ENCODE results near the gene BCAM. TPM values are rescaled to one million over a fixed set of nuclear protein-coding genes. Genes with fewer than 3 reads are reported as not detected.

The BCAM gene
- total and polyA plus RNA-seq, 10 donors: 4.9 to 64.8 (median 55.3) TPM

DNA sequence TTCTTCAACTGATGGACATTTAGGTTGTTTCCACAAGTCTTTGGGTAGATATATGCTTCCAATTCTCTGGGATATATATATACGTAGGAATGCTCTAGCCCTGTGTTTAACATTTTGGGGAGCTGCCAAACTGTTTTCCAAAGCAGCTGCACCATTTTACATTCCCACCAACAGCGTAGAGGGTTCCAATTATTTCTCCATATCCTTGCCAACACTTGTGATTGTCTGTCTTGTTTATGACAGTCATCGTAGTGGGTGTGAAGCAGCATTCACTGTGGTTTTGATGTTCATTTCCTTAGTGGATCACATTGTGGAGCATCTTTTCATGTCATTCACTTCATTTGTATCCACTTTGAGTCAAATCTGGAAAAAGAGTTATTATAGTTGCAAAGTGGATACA, 35.9 kb upstream of the BCAM start:
- no peak for TF ChIP-seq POLR2A (IDR thresholded peaks at IDR 0.05)
- no peak for TF ChIP-seq POLR2AphosphoS5 (IDR thresholded peaks at IDR 0.05)
- TF ChIP-seq, protein P1, sequence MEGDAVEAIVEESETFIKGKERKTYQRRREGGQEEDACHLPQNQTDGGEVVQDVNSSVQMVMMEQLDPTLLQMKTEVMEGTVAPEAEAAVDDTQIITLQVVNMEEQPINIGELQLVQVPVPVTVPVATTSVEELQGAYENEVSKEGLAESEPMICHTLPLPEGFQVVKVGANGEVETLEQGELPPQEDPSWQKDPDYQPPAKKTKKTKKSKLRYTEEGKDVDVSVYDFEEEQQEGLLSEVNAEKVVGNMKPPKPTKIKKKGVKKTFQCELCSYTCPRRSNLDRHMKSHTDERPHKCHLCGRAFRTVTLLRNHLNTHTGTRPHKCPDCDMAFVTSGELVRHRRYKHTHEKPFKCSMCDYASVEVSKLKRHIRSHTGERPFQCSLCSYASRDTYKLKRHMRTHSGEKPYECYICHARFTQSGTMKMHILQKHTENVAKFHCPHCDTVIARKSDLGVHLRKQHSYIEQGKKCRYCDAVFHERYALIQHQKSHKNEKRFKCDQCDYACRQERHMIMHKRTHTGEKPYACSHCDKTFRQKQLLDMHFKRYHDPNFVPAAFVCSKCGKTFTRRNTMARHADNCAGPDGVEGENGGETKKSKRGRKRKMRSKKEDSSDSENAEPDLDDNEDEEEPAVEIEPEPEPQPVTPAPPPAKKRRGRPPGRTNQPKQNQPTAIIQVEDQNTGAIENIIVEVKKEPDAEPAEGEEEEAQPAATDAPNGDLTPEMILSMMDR (IDR thresholded peaks at IDR 0.05 in 8 of 11, conservative IDR thresholded peaks at IDR 0.05 in 3 of 11): no peak
- no peak for DNase-seq
- peaks cover 0 to 6% (median 4%) of the 10 kb centered on the region in 7 donors for H3K27me3 ChIP-seq (replicated peaks in 1 of 7)
- intact Hi-C loops (cut with DNase I; ENCODE audit: low total_unique reads): no loop called here
- 70 to 75% (median 72%) methylated on average over 3 of the region's 3 CpGs for WGBS, 5 donors
- no peak overlapping the region for H3K27ac ChIP-seq
- peaks cover 0 to 35% (median 23%) of the 10 kb centered on the region in 6 donors for H3K4me1 ChIP-seq
- no peaks in the 10 kb centered on the region for H3K36me3 ChIP-seq
- H3K4me3 ChIP-seq: no peak overlapping the region
- H3K9me3 ChIP-seq: peaks cover 0 to 7% (median 0%) of the 10 kb centered on the region in 8 donors

DNA sequence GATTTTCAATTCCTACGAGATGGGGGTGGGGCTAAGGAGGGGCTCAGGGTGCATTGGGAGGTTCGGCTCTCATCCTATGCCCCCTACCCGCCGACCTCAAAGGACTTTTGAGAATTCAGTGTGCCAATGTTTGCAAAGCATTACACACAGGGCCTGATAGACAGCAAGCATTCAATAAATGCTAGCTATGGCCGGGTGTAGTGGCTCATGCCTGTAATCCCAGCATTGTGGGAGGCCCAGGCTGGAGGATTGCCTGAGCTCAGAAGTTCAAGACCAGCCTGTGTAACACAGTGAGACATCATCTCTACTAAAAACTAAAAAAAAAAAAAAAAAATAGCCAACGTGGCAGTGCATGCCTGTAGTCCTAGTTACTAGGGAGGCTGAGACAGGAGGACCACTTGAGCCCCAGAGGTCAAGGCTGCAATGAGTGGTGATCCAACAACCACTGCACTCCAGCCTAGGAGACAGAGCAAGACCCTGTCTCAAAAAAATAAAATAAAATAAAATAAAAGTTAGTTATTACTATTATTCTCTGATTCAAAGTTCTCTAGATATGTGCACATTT, 33.1 kb upstream of the BCAM start:
- TF ChIP-seq, protein P1 (IDR thresholded peaks at IDR 0.05 in 8 of 11, conservative IDR thresholded peaks at IDR 0.05 in 3 of 11): no peak
- TF ChIP-seq POLR2AphosphoS5 (IDR thresholded peaks at IDR 0.05): no peak
- TF ChIP-seq POLR2A (IDR thresholded peaks at IDR 0.05): no peak
- peaks cover 0 to 19% (median 6%) of the 10 kb centered on the region in 7 donors for H3K27me3 ChIP-seq (replicated peaks in 1 of 7)
- H3K36me3 ChIP-seq: no peaks in the 10 kb centered on the region
- no peak overlapping the region for H3K27ac ChIP-seq
- H3K4me3 ChIP-seq: no peak overlapping the region
- peaks cover 0 to 11% (median 6%) of the 10 kb centered on the region in 6 donors for H3K4me1 ChIP-seq
- 79 to 93% (median 85%) methylated on average over 6 of the region's 6 CpGs for WGBS, 5 donors
- intact Hi-C loops (cut with DNase I; ENCODE audit: low total_unique reads): no loop called here
- no peak for DNase-seq
- H3K9me3 ChIP-seq: no peaks in the 10 kb centered on the region

DNA sequence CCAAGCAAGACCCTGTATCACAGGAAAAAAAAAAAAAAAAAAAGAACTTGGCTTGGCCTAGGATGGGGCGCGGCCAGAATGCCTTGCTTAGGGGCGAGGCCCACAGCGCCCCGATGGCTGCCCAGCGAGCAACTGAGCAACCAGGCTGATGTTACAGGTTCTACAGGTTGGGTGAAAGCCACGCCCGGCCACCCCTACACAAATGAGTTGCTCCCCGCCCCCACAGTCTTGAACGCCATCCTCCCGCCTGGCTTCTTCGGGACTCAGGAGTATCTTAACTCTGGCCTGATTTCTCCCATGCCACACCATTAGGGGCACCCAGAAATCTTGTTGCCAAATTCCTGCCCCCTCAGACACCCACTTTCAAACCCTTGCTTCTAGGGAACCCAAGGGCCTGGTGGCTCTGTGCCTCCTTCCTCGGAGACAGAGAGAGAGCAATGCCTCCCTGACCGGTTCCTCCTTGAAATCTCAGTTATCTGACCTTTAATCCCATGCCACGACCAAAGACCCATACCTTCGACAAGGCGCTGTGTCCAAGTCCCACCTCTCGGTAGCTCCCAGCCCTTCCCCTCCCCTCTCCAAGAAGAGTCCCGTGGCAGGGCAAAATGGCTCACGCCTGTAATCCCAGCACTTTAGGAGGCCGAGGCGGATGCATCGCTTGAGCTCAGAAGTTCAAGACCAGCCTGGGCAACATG, 32.4 kb upstream of the BCAM start:
- H3K36me3 ChIP-seq: no peaks in the 10 kb centered on the region
- peaks cover 0 to 22% (median 6%) of the 10 kb centered on the region in 7 donors for H3K27me3 ChIP-seq (replicated peaks in 1 of 7)
- no peak overlapping the region for H3K4me3 ChIP-seq
- 90 to 97% (median 94%) methylated on average over 23 of the region's 23 CpGs for WGBS, 5 donors
- intact Hi-C loops (cut with DNase I; ENCODE audit: low total_unique reads): no loop called here
- no peaks in the 10 kb centered on the region for H3K9me3 ChIP-seq
- TF ChIP-seq, protein P1 (IDR thresholded peaks at IDR 0.05 in 8 of 11, conservative IDR thresholded peaks at IDR 0.05 in 3 of 11): no peak
- no peak for TF ChIP-seq POLR2A (IDR thresholded peaks at IDR 0.05)
- no peak for TF ChIP-seq POLR2AphosphoS5 (IDR thresholded peaks at IDR 0.05)
- no peak overlapping the region for H3K27ac ChIP-seq
- no peak for DNase-seq
- peaks cover 0 to 7% (median 3%) of the 10 kb centered on the region in 6 donors for H3K4me1 ChIP-seq

DNA sequence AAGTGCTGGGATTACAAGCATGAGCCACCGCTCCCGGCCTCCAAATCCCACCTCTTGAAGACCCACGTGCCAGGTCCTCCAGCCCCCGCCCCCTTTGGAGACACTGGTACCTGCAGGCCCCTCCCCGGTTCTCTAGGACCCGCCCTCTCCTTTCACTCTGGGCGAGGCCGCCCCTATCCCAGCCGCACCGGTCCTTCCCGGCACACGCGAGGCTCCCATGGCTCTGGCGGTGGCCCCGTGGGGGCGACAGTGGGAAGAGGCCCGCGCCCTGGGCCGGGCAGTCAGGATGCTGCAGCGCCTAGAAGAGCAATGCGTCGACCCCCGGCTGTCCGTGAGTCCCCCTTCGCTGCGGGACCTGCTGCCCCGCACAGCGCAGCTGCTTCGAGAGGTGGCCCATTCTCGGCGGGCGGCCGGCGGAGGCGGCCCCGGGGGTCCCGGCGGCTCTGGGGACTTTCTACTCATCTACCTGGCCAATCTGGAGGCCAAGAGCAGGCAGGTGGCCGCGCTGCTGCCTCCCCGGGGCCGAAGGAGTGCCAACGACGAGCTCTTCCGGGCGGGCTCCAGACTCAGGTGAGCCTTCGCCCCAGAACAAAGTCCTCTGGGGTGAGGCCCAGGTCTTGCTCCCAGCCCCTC, 31.1 kb upstream of the BCAM start, which contains the start of gene CBLC:
Gene CBLC, plus strand, starts transcription at position 176 of the 633 bp plus-strand sequence. Its CDS starts 42 bp downstream, at position 218.
- H3K9me3 ChIP-seq: no peaks in the 10 kb centered on the region
- H3K4me1 ChIP-seq: peaks cover 0 to 7% (median 3%) of the 10 kb centered on the region in 6 donors
- no peaks in the 10 kb centered on the region for H3K36me3 ChIP-seq
- H3K27me3 ChIP-seq (replicated peaks in 1 of 7): peaks cover 0 to 22% (median 6%) of the 10 kb centered on the region in 7 donors
- WGBS, 5 donors: 19 to 25% (median 23%) methylated on average over 13 to 47 of the region's 47 CpGs
- peak within 1 kb of the TSS in 1 of 8 donors; percentile 33 for H3K4me3 ChIP-seq
- DNase-seq: no peak
- TF ChIP-seq, protein P1 (IDR thresholded peaks at IDR 0.05 in 8 of 11, conservative IDR thresholded peaks at IDR 0.05 in 3 of 11): no peak
- TF ChIP-seq POLR2A (IDR thresholded peaks at IDR 0.05): no peak
- intact Hi-C loops (cut with DNase I; ENCODE audit: low total_unique reads): no loop called here
- no peak within 1 kb of the TSS for H3K27ac ChIP-seq
